ENCODE measurements around the gene SLC29A3.
A peak's percentile ranks its signal among the peaks of the same experiment; 100 is the strongest.

SLC29A3 gene

GRCh38 chr10:71301371-71301916, 17.6 kb upstream of the SLC29A3 start:
- no peak for DNase-seq

DNA sequence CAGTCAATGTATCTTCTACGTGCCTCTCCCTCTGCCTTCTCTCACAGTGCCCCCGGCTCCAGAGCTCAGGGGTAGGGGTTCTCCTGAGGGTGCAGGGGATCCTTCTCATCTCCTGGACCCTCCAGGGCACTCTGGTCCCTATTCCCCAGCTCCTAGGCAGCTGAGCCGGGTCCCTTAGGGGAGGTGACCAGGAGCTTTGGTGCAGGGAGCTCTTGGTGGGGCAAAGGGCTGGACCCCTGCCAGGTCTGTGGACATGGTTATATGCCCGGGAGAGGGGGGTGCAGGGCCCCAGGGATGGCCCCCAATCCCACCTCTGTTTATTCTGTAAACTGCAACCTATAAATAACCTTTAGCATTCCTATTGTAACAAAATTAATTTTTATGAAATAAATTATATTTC, 16.6 kb upstream of the SLC29A3 start:
- DNase-seq, result no peak

- DNase-seq, result peak; percentile 21 to 56
Measured at GRCh38 chr10:71302874-71303568, 16.0 kb upstream of the SLC29A3 start.

DNA sequence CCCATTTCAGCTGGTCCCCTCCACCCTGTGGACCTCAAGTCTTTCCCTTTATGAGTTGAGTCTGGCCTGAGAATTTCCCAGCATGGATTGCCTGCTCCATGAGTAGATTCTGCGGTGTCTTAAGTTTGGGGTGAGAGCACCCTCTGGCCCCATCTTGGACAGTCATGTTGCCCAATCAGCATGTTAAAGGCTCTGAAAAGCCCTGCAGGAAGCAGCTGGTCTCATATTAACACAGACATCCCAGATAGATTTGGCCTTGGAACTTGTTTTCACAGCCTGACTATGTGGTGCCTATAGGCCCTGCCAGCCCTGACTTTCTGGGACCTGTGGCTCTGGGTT, 15.5 kb upstream of the SLC29A3 start:
- no peak for DNase-seq

- no peak for DNase-seq
Measured at GRCh38 chr10:71304914-71305313, 14.1 kb upstream of the SLC29A3 start.

DNA sequence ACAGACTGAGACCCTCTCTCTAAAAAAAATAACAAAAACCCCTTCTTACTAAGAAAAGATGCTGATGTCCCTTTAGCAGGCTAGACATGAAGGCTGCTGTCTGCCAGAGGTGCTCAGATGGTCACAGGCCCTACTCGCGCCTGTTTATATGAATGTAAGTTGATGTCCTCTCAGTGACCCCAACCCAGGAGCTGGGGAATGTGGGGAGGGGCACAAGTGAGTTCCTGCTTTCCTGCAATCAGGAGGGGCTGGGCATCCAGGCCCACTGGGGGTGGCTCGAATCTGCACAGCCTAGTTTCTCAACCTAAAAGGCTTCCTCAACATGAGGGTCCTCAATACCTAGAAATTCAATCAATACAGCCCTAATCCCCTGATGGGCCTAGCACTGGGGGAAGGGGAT, 12.1 kb upstream of the SLC29A3 start:
- no peak for DNase-seq

DNA sequence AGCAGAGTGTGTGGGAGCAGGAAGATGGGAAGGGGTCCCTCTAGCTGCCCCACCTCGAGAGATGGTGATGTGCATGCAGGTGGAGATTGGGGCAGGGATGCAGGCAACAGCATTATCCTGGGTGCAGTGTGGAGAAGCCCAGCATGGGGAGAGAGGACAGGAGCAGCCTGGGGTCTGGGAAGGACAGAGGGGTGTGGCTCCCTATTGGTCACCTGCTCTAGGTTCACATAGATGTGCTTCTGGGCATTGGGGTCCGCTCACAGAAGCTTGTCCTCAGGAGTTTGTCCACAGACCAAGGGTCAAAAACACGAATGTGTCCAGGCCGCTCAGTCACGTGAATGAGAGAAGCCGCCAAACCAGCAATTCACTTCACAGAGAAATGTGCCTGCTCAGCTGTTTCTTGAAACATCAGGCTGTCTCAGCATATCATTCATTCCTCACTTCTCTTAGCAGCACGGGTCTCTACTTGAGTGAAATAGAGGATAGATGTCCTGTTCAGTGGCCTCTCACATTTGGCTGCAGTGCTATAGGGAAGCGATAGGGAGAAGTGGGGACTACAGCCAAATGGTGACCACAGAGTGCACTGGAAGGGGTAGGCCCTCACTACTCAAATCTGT, 11.5 kb upstream of the SLC29A3 start:
- no peak for DNase-seq

- no peak for DNase-seq
Measured at GRCh38 chr10:71308244-71308643, 10.8 kb upstream of the SLC29A3 start.

DNA sequence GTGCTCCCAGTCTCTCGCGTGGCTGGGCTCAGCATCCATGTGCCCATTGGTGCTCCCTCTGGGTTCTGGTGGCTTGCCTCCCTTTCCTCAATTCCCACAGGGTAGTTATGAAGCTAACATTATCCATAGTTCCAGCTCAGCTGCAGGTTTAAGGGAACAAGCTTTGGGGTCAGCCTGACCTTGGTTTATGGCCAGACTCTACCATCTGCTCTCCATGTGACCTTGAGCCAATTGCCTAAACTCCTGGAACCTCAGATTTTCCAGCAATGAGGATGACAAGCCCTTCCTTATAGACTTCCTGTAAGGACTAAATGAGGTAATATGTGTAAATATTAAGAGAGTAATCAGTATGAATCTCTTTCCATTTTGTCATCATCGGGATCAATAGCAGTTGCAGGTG, 10.1 kb upstream of the SLC29A3 start:
- no peak for DNase-seq

DNA sequence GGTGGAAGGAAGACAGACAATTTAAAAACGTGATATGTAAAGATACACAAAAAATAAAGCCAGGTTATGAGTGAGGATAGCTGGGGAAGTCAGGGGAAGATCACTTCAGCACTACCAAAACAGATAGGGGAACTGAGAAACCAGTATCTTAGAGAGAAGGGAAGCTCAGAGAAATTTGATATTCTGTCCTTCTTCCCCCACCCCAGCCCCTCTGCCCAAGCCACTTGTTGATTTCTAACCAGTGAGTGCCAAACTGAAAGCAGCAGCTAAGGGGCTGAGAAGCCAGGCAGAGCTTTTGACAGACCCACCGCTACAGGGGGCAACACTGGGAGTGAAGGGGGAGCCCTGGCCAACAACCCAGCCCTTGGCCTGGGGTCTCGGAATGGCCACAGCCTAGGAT, 9.1 kb upstream of the SLC29A3 start:
- DNase-seq, result no peak

DNA sequence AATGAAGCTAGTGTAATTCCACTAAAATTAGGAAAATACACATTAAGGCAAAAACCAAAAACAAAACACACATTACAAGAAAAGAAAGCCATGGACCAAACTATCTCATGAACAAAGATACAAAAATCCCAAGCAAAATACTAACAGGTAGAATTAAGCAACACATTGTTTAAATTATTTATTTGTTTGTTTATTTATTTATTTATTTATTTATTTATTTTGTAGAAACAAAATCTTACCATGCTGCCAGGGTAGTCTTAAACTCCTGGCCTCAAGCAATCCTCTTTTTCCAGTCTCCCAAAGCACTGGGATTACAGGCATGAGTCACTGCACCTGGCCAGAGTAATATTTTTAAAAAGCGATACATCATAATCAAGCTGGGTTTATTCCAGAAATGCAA, 6.8 kb upstream of the SLC29A3 start:
- DNase-seq, result no peak

GRCh38 chr10:71312811-71313789, 6.0 kb upstream of the SLC29A3 start:
- peak; percentile 86 to 91 for DNase-seq

DNA sequence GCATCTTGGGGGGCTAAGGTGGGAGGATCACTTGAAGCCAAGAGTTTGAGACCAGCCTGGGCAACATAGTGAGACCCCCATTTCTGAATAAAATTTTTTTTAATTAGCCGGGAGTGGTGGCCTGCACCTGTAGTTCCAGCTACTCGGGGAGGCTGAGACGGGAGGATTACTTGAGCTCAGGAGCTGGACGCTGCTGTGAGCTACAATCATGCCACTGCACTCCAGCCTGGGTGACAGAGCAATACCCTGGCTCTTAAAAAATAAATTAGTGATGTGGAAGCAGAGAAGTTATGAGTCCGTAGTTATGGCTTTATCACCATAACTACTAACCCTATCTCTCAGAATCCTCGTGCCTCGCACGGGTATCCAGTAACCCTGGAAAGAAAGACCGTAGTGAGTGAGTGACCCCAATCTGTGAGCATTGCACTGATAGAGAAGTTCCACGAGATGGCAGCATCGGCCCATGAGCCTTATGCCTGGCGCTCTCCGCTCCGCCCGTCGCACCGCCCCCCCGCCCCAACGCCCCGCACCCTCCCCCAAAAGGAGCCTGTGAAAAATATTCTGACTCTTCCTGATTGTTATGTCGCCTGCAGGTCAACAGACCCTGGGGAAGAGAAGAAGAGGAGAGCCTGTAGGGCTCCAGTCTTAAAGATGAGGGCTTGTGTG, 4.9 kb upstream of the SLC29A3 start:
- DNase-seq, result peak in 1 of 2 experiments; percentile 65

- DNase-seq, result no peak
Measured at GRCh38 chr10:71314694-71315225, 4.3 kb upstream of the SLC29A3 start.

DNA sequence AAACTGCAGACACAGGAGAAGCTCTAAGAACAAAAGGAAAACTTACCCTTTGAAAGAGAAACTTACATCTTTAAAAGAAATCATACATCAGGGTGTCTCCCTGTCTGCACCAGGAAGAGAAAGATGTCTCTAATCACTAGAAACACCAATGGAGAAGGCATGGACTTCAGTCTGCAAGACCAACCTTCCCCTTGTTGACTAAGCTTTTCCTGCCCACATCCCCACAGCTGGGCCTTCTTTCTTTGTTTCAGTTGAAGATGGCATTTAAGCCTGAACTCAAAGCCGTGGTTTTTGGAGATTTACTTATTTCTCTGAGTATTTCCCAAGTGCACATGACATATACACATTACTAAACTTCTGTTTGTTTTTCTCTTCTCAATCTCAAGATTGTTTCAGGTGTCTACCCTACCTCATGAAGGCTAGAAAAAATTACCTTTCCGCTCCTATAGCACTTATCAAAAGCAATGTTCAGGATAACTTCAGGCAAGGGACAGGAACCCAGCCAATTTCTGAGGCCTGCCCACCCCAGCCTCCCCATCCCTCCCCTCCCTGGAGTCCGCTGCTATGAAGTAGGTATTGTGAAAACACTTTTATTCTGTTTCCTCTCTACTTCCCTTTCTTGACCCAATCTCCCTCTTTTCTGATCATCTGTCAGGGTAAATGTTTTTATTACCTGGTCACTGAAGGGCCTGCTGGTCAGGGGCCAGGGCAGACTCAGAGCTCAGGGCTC, 2.8 kb upstream of the SLC29A3 start:
- no peak for DNase-seq

DNA sequence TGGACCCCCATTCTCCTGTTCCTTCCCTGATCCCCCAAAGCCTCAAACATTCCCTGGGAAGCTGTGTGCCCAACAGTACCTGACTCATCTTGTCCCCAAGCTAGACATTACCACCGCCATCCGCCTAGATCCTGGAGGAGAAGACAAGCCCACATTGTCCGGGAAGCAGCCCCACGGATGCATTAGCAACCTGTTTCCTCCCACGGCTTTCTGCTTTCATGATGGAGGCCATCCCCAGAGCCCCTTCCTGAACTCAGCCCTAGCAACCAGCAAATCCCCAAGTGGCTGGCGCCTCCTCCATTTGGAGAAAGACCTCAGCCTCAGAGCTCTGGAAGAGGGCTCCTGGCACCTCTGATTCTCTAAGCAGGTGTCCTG, 2.3 kb upstream of the SLC29A3 start:
- DNase-seq, result no peak

DNA sequence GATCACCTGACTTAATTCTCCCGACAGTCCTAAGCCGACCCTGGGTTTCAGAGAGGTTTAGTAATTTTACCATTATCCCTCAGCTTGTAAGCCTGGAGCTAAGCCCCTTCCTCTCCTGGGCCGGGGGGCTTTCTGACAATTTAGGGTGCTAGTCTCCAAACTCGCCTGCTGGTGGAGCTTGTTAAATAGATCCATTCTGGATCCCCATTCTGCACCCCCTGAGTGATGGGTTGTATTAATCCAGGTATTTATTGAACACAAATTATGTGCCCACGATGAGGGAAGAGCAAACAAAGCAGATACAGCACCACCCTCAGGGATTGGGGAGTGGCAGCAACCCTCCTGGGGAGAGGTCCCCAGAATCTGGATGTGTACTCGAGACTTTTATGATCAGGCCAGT, 1.3 kb upstream of the SLC29A3 start:
- no peak for DNase-seq

DNA sequence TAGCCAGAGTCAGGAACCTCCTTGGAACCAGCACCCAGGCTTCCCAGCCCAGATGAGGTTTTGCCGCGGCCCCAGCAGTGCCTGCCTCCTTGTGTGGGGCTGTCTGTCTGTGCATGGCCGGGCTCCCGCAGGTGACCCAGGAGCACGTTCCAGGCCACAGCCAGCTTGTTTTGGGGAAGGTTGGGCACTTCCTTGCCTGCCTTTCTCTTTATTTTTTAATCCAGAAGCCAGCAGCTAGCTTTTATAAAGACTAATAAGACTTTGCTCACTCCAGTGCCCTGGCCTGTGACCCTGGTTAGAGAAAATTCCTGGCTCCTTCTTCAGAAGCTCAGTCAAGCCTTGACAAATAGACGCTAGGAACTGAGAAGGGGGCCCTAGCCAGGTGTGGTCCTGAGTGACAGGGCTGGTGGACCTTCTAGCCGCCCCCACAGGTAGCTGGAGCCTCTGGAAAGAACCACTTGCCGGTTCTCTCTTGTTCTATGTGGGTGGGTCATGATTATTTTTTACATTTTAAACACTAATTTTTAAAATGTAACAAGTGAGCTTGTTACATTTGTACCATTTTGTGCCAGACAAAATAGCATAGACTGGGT, 837 bp downstream of the SLC29A3 start:
- no peak for DNase-seq

DNA sequence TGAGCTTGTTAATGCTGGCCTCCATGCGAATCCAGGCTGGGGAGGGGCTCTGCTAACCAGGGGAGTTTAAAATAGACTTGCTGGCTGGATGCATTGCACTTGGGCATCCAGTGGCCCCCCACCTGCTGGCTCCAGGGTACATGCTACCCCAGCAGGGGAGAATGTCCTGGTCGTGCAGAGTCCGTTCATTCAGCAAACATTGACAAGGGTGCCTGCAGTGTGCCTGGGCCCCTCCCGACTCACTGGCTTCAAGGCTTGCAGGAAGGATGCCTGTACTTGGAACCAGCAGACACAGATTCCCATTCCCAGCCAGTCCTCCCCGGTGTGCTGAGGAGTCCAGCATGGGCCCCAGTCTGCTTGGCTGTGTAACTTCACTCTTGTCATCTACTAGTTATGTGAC, 1.5 kb downstream of the SLC29A3 start:
- DNase-seq, result no peak

- DNase-seq, result no peak
Measured at GRCh38 chr10:71321386-71321785, 2.3 kb downstream of the SLC29A3 start.

DNA sequence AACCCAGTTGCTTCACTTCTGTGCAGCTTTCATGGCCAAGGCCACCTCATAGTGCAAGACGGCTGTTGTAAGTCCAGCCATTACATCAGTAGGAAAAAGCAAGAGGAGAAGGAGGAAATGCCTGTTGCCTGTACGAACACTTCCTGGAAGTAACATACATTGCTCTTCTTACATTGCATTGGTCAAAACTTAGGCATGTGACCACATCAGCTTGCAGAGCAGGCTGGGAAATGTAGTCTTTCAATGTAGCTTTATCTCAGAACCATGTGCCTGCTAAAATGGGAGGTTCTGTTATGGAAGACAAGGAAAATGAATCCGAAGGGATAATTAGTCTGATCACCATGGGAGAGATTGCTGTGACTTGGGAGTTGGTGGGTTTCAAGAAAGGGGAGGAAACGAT, 4.3 kb downstream of the SLC29A3 start:
- peak in 1 of 2 experiments; percentile 3 for DNase-seq

DNA sequence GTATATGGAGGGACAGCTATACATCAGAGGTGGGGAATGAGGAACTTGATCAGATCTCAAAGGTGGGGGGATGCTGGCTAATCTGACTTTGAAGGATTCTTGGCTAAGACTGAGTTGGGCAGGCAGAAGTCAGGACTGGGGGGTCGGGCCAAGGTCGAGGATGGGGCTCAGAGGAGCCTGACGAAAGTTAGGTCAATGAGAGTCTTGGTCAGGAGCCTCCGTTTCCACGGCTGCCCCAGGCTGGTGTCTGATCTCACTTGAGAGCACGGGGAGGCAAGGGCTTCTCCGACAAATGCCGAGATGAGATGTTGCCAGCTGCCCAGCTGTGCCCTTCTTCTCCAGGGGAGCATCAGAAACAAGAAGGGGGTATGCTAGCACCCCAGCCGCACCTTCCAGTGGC, 5.7 kb downstream of the SLC29A3 start:
- no peak for DNase-seq

All from NCI-H446 (cell line).